Measurements from ENCODE around the gene PRPF6.

The PRPF6 gene

DNA sequence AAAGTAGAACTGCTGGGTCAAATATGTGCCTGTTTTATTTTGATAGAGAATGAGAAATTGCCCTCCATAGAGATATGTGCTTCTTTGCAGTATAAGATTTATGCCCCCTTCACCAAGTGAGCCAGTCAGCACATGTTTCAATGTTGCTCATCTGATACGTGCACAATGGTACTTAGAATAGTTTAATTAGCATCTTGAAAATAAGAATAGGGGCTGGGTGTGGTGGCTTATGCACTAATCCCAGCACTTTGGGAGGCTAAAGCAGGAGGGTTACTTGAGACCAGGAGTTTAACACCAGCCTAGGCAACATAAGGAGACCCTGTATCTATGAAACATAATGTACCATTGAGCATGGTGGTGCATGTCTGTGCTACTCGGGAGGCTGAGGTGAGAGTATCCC lies 34.7 kb downstream of the PRPF6 start:
- H3K27ac ChIP-seq = no peak overlapping the region
- no peak for TF ChIP-seq ZFX (IDR thresholded peaks at IDR 0.05; ENCODE audit: borderline replicate concordance)
- TF ChIP-seq, protein P1, sequence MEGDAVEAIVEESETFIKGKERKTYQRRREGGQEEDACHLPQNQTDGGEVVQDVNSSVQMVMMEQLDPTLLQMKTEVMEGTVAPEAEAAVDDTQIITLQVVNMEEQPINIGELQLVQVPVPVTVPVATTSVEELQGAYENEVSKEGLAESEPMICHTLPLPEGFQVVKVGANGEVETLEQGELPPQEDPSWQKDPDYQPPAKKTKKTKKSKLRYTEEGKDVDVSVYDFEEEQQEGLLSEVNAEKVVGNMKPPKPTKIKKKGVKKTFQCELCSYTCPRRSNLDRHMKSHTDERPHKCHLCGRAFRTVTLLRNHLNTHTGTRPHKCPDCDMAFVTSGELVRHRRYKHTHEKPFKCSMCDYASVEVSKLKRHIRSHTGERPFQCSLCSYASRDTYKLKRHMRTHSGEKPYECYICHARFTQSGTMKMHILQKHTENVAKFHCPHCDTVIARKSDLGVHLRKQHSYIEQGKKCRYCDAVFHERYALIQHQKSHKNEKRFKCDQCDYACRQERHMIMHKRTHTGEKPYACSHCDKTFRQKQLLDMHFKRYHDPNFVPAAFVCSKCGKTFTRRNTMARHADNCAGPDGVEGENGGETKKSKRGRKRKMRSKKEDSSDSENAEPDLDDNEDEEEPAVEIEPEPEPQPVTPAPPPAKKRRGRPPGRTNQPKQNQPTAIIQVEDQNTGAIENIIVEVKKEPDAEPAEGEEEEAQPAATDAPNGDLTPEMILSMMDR (IDR thresholded peaks at IDR 0.05) = no peak

DNA sequence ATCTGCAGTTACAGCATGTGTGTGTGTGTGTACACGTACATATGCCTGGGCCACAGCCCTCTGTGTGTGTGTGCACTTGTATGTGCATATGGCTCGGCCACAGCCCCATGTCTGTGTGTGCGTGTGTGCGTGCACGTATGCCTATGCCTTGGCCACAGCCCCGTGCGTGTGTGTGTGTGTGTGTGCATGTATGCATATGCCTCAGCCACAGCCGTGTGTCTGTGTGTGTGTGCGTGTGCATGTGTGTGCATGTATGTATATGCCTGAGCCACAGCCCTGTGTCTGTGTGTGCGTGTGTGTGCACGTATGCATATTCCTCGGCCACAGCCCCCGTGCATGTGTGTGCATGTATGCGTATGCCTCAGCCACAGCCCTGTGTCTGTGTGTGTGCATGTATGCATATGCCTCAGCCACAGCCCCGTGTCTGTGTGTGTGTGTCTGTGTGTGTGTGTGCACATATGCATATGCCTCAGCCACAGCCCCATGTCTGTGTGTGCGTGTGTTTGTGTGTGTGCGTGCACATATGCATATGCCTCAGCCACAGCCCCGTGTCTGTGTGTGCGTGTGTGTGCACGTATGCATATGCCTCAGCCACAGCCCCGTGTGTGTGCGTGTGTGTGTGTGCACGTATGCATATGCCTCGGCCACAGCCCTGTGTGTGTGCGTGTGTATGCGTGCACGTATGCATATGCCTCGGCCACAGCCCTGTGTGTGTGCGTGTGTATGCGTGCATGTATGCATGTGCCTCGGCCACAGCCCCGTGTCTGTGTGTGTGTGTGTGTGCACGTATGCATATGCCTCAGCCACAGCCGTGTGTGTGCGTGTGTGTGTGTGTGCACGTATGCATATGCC lies 40.4 kb downstream of the PRPF6 start:
- TF ChIP-seq ZFX (IDR thresholded peaks at IDR 0.05; ENCODE audit: borderline replicate concordance) = no peak
- TF ChIP-seq, protein P1 (IDR thresholded peaks at IDR 0.05) = no peak

DNA sequence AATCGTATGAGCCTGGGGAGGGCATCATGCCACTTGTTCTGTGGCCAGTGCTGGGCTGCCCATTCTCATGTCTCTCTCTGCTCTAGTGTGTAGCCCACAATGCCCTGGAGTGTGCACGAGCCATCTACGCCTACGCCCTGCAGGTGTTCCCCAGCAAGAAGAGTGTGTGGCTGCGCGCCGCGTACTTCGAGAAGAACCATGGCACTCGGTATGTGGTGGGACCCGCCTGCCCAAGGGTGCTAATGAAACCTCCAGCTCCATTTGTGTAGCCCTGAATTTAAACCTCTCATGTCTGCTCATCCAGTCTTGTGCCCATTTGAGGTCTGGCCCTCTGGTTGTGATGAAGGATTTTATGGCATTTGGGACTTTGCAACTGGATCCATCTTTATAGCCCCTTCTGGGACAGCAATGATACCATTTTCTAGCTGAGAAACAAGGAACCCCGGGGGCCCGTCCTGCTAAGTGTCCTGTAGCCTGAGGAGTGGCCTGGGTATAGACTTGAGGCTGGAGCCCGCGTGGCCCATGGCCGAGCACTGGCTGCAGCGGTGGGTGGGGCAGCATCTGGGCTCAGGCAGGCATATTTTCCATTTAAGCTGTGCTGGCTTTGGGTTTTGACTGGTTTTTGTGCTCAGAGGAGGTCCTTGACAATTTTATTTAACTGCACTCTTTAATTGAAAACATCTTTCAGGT lies 41.9 kb downstream of the PRPF6 start:
- no peak overlapping the region for H3K27ac ChIP-seq
- TF ChIP-seq ZFX (IDR thresholded peaks at IDR 0.05; ENCODE audit: borderline replicate concordance) = no peak
- TF ChIP-seq, protein P1 (IDR thresholded peaks at IDR 0.05) = no peak

More for the DNA sequence above, 40.4 kb downstream of the PRPF6 start:
- no peak overlapping the region for H3K27ac ChIP-seq

DNA sequence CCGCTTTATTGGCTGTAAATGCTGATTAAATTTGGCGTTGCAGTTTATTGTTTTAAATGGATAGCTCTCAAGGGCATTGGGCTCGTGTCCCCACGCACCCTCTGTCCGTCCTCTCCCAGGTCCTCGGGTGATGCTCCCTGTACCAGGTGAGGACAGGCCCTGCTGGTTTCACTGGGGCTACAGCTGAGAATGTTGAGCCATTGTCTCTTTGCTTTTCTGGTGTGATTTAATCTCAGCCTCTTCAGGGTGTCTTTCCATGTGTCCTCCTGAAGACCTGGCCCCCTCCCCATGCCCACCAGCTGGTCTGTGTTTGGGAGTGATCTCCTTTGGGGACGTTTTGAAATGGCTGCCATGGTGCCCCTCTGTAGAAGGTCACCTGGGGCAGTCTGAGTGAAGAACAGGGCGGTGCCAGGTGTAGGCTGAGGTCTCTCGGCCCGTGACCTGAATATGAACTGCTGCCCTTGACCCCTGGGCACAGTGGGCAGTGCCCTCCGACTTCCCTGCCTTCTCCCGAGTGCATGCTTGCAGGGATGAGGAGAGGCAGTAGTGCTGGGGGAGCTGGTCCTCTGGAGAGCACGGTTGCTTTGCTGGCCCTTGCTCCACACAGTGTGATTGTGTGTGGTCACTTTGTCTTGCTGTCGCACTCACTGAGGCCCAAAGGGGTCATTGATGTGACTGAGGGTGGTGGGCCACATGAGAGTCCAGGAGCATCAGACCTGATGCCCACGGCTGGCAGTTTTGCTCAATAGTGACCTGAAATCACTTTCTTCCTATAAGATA lies 42.6 kb downstream of the PRPF6 start:
- no peak overlapping the region for H3K27ac ChIP-seq

DNA sequence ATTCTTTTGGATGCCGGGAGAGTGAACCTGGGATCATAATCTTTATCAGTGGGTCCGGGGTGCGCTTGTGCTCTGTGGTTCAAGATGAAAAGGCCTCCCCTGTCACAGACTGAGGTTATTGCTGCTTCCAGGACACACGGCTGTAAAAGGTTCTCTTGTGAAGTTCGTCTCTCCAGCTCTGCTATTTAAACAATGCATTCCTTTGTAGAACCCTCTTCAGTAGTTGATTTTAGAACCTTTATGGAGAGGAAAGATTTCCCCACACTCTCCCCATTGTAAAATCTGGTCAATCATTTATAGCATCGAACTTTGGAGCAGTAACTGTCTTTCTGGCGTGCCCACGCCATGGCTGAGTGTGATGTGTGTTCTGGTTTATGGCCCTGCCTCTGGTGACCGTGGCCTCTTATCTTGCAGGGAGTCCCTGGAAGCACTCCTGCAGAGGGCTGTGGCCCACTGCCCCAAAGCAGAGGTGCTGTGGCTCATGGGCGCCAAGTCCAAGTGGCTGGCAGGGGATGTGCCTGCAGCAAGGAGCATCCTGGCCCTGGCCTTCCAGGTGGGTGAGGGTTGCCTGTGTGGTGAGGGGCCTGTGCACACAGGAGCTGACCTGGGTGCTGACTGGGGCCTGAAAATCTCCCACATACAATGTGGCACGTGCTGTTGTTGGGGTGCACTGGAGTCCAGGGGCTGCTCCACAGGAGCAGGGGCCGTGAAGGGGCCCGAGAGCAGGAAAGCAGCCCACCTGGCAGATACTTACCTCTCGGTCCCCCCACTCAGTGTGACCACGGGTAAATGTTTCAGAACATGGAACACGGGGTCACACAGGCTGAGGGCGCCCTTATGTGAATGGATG lies 43.4 kb downstream of the PRPF6 start:
- no peak for TF ChIP-seq ZFX (IDR thresholded peaks at IDR 0.05; ENCODE audit: borderline replicate concordance)
- TF ChIP-seq, protein P1 (IDR thresholded peaks at IDR 0.05) = no peak
- H3K27ac ChIP-seq = no peak overlapping the region

More for the DNA sequence above, 42.6 kb downstream of the PRPF6 start:
- TF ChIP-seq ZFX (IDR thresholded peaks at IDR 0.05; ENCODE audit: borderline replicate concordance) = no peak
- TF ChIP-seq, protein P1 (IDR thresholded peaks at IDR 0.05) = no peak

DNA sequence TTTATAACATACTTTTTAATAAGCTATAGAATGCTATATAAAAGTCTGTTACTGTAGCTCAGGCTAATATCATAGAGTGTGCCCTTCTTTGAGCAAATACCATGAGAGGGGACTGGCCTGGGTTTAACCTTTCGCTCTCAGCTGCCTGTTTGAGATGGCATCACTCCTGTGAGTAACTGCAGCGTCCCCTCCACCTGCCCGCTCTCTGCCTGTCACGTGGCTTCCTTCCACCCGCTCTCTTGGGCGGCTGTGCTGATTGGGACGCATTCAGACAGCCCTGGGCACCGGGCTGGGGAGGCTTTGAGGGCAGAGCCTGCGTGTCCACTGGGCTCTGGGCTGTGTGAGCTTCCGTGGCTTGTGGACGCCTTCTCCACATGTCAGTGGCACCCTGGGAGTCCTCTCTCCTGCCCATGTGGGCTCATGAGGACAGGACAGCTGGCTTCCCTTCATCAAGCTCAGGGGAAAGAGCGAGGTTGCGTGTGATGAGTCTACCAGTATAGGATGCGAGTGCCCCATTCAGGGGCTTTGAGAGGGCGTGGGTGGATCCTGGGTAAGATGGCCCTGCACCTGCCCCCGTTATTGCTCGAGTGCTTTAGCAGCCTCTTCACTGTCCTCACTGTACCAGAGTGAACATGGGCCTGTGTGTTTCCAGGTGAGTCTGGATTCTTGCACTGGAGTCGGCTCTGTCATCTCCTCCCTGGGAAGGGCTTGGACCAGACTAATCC lies 44.3 kb downstream of the PRPF6 start:
- no peak overlapping the region for H3K27ac ChIP-seq
- TF ChIP-seq, protein P1 (IDR thresholded peaks at IDR 0.05) = no peak
- TF ChIP-seq ZFX (IDR thresholded peaks at IDR 0.05; ENCODE audit: borderline replicate concordance) = no peak

Data from 22Rv1 (cell line).